MCF 10A (cell line): Measurements from ENCODE around the gene FXYD2. TPM values are rescaled to one million over a fixed set of nuclear protein-coding genes. Genes with fewer than 3 reads are reported as not detected.

Experiments
- BruUV-seq: library from RNA; stranded (reverse); fragments of 400-500 nt; replicated peaks from 2 replicates; lab custom pipeline; 2021; lab: Mats Ljungman, UMichigan
- CTCF ChIA-PET: fragments of 300-600 bp; sonication (Branson Sonifier 250); formaldehyde crosslinking; extraction: SDS; loops from one replicate; lab custom pipeline; 2021; ENCODE audit warnings: antibody characterized with exemption, inconsistent platforms; lab: Yijun Ruan, JAX
- POLR2A ChIA-PET: fragments of 300-600, 350-650 bp; sonication (Branson Sonifier 250); formaldehyde crosslinking; extraction: SDS; loops from one replicate; lab custom pipeline; 2020; ENCODE audit warnings: antibody characterized with exemption, inconsistent platforms; lab: Yijun Ruan, JAX
- DNase-seq: peaks from one replicate; pipeline ENCODE4 v3.0.0-alpha.2; 2018; ENCODE audit not compliant: unreplicated experiment
- H3K27ac Mint-ChIP-seq: one replicate; pipeline ENCODE4 v1.8.0; 2022; ENCODE audit warnings: mild to moderate bottlenecking, low read depth, mixed read lengths; ENCODE audit not compliant: unreplicated experiment
- H3K27me3 Mint-ChIP-seq: one replicate; pipeline ENCODE4 v1.8.0; 2022; ENCODE audit warnings: mixed read lengths; ENCODE audit not compliant: insufficient read depth, unreplicated experiment
- H3K36me3 Mint-ChIP-seq: one replicate; pipeline ENCODE4 v1.8.0; 2022; ENCODE audit warnings: mild to moderate bottlenecking, moderate library complexity, mixed read lengths; ENCODE audit not compliant: insufficient read depth, unreplicated experiment
- H3K4me1 Mint-ChIP-seq: one replicate; pipeline ENCODE4 v1.8.0; 2022; ENCODE audit warnings: mixed read lengths; ENCODE audit not compliant: insufficient read depth, unreplicated experiment
- H3K4me3 Mint-ChIP-seq: one replicate; pipeline ENCODE4 v1.8.0; 2022; ENCODE audit warnings: mild to moderate bottlenecking, moderate library complexity, mixed read lengths; ENCODE audit not compliant: unreplicated experiment
- H3K9me3 Mint-ChIP-seq: one replicate; pipeline ENCODE4 v1.8.0; 2022; ENCODE audit warnings: mixed read lengths; ENCODE audit not compliant: unreplicated experiment
- CTCF ChIP-seq: fragments of 200-600 bp; IDR thresholded peaks from one replicate; pipeline ENCODE4 v1.8.0; 2022; ENCODE audit warnings: antibody characterized with exemption, mild to moderate bottlenecking; ENCODE audit not compliant: unreplicated experiment
- intact Hi-C: fragments of 100-400 bp; cut with micrococcal nuclease; formaldehyde crosslinking; loops from 2 replicates; pipeline ENCODE4 v1.14.1; 2022
- total RNA-seq: library from RNA; stranded (reverse); gene quantifications from 2 replicates; pipeline ENCODE4 v1.2.3, GENCODE V29; 2022

Gene FXYD2
- total RNA-seq, 1 experiment from 2014 or later, result not detected

GRCh38 chr11:117782101-117782500 is 42.4 kb downstream of the FXYD2 start:
- Mint-ChIP-seq H3K36me3 (no peaks in the 10 kb centered on the region), H3K9me3 (no peaks in the 10 kb centered on the region), H3K27me3 (peaks cover 97% of the 10 kb centered on the region), H3K4me3 (no peak overlapping the region), H3K27ac (no peak overlapping the region), H3K4me1 (no peaks in the 10 kb centered on the region)
- intact Hi-C loops, result no loop called here
- no TSS peak for BruUV-seq
- CTCF ChIA-PET, result no interaction called here
- TF ChIP-seq CTCF, result no peak
- no peak for DNase-seq
- POLR2A ChIA-PET, result no interaction called here

- H3K4me3 Mint-ChIP-seq, result no peak overlapping the region
- intact Hi-C loops, result no loop called here
- H3K27me3 Mint-ChIP-seq, result peaks cover 100% of the 10 kb centered on the region
- no TSS peak for BruUV-seq
- no peaks in the 10 kb centered on the region for H3K4me1 Mint-ChIP-seq
- CTCF ChIA-PET, result no interaction called here
- no peak for TF ChIP-seq CTCF
- DNase-seq, result no peak
- H3K27ac Mint-ChIP-seq, result no peak overlapping the region
- no peaks in the 10 kb centered on the region for H3K36me3 Mint-ChIP-seq
- POLR2A ChIA-PET, result no interaction called here
- no peaks in the 10 kb centered on the region for H3K9me3 Mint-ChIP-seq
Observed at GRCh38 chr11:117781627-117782026, 42.9 kb downstream of the FXYD2 start.

GRCh38 chr11:117780456-117780855 is 44.1 kb downstream of the FXYD2 start:
- no peak overlapping the region for H3K4me3 Mint-ChIP-seq
- H3K4me1 Mint-ChIP-seq, result no peaks in the 10 kb centered on the region
- no peak overlapping the region for H3K27ac Mint-ChIP-seq
- DNase-seq, result no peak
- CTCF ChIA-PET, result no interaction called here
- no peaks in the 10 kb centered on the region for H3K36me3 Mint-ChIP-seq
- H3K27me3 Mint-ChIP-seq, result peaks cover 100% of the 10 kb centered on the region
- POLR2A ChIA-PET, result no interaction called here
- no peak for TF ChIP-seq CTCF
- BruUV-seq, result no TSS peak
- intact Hi-C loops, result no loop called here
- H3K9me3 Mint-ChIP-seq, result no peaks in the 10 kb centered on the region

- BruUV-seq, result no TSS peak
- intact Hi-C loops, result no loop called here
- TF ChIP-seq CTCF, result no peak
- DNase-seq, result no peak
- Mint-ChIP-seq H3K27me3 (peaks cover 62% of the 10 kb centered on the region), H3K9me3 (no peaks in the 10 kb centered on the region), H3K4me1 (no peaks in the 10 kb centered on the region), H3K4me3 (no peak overlapping the region), H3K27ac (no peak overlapping the region), H3K36me3 (no peaks in the 10 kb centered on the region)
- POLR2A ChIA-PET, result no interaction called here
- CTCF ChIA-PET, result no interaction called here
Observed at GRCh38 chr11:117774553-117774952, 50.0 kb downstream of the FXYD2 start.
